Activated CD4-positive, alpha-beta T cell treated with anti-CD3 and anti-CD28 coated beads, Interleukin-2, amount 10 ng/mL, durations not matched to agents 7 days and 5 days (primary cell): ENCODE data around the gene VEPH1. TPM values are rescaled to one million over a fixed set of nuclear protein-coding genes. Genes with fewer than 3 reads are reported as not detected.

Experiments used
- CTCF ChIA-PET: fragments of 350-600 bp; sonication (Branson Sonifier 250); formaldehyde crosslinking; loops from one replicate; lab custom pipeline; 2021; ENCODE audit warnings: antibody characterized with exemption; lab: Charles Lee
- POLR2A ChIA-PET: fragments of 350-600 bp; sonication (Branson Sonifier 250); formaldehyde crosslinking; loops from one replicate; lab custom pipeline; 2021; ENCODE audit warnings: antibody characterized with exemption; lab: Charles Lee
- DNase-seq: peaks from one replicate; pipeline ENCODE4 v3.0.0-alpha.2; 2020
- H3K27ac Mint-ChIP-seq: one replicate; pipeline ENCODE4 v1.8.0; 2021; ENCODE audit warnings: mild to moderate bottlenecking, moderate library complexity, mixed read lengths
- H3K27me3 Mint-ChIP-seq: one replicate; pipeline ENCODE4 v1.8.0; 2021; ENCODE audit warnings: mixed read lengths
- H3K36me3 Mint-ChIP-seq: one replicate; pipeline ENCODE4 v1.8.0; 2021; ENCODE audit warnings: low read depth, mixed read lengths
- H3K4me1 Mint-ChIP-seq: one replicate; pipeline ENCODE4 v1.8.0; 2021; ENCODE audit warnings: mixed read lengths
- H3K4me3 Mint-ChIP-seq: one replicate; pipeline ENCODE4 v1.8.0; 2021; ENCODE audit warnings: mild to moderate bottlenecking, moderate library complexity, mixed read lengths
- H3K9me3 Mint-ChIP-seq: one replicate; pipeline ENCODE4 v1.8.0; 2021; ENCODE audit warnings: mixed read lengths
- total RNA-seq, 2 experiments: library from RNA; stranded (reverse); gene quantifications; one replicate each; pipeline ENCODE4 v1.2.3, GENCODE V29; 2021

Gene VEPH1
- total RNA-seq, 2 experiments from 2014 or later: not detected

DNA sequence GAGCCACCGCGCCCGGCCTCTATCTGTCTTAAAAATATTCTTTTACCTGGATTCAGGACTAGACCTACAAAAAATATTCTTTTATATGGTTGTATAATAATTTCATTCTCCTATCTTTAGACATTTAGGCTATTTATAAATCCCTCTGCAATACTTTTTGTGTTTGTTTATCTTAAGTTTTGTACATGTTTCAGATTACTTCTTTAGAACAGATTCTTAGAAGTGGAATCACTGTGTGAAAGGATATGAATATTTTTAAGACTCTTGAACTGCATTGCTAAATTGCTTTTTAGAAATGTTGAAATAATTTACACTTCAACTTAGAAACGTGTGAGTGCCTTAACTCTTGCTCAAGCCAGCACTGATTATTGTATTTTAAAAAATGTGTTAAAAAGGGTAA is 197.8 kb downstream of the VEPH1 start:
- CTCF ChIA-PET: no interaction called here
- H3K9me3 Mint-ChIP-seq: no peaks in the 10 kb centered on the region

DNA sequence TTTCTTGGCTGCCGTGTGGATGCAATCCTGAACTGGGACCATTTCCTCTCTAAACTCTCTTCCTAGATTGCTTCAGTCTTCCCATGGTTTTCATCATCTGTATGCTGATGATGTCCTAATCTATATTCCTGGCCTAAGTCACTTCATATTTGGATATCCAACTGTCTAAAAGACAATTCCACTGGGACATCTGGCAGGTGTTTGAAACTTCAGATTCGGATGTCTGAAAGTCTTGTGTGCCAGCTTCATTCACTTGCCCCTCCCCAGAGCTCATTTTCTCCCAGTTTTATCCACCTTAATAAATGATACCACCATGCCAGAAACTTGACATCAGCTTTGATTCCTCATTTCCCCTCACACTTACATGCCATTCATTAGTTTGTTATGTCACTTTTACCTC is 201.5 kb downstream of the VEPH1 start:
- Mint-ChIP-seq H3K4me1 (no peaks in the 10 kb centered on the region), H3K4me3 (no peak overlapping the region), H3K27me3 (no peaks in the 10 kb centered on the region), H3K27ac (no peak overlapping the region), H3K36me3 (no peaks in the 10 kb centered on the region), H3K9me3 (no peaks in the 10 kb centered on the region)
- POLR2A ChIA-PET: no interaction called here
- CTCF ChIA-PET: interaction anchor here (0.6 kb wide), 1 partner anchor 23 kb away, joined by 5 read pairs; no protein-coding TSS in a partner anchor
- no peak for DNase-seq

More for the DNA sequence above, 197.8 kb downstream of the VEPH1 start:
- DNase-seq: no peak
- Mint-ChIP-seq H3K27ac (no peak overlapping the region), H3K4me3 (no peak overlapping the region), H3K36me3 (no peaks in the 10 kb centered on the region), H3K27me3 (no peaks in the 10 kb centered on the region), H3K4me1 (no peaks in the 10 kb centered on the region)
- POLR2A ChIA-PET: no interaction called here

DNA sequence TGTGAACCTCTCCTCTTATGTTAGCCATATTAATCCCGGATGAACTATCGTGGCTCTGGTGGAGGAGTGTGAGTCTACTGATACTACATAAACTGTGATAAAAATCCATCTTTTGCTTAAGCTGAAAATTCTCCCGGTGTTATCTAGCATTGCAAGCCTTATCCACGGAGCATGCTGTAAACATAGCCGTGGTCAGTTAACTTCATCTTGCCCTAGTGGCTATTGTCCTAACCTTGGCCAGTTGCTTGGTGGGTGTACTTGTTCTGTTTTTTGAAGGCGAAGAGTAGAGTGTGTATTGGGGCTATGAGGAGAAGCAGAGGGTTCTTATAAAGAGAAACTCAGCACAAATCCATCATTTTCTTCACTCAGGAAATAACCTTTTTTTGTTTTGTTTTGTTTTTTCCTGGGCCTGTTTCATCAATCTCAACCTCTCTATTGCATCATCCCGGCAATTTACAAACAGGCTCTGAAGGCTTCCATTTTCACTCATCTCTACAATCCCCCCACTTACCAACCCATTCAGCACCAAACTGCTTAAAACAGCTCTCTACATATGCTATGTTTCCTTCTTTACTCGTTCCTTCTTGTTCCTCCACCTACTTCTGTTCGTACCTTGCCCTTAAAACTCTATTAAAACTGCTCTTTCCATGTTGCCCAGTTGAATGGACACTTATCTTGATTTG is 202.1 kb downstream of the VEPH1 start:
- POLR2A ChIA-PET: no interaction called here
- no peaks in the 10 kb centered on the region for H3K9me3 Mint-ChIP-seq
- no peaks in the 10 kb centered on the region for H3K4me1 Mint-ChIP-seq
- H3K27ac Mint-ChIP-seq: no peak overlapping the region
- no peak overlapping the region for H3K4me3 Mint-ChIP-seq
- DNase-seq: no peak
- CTCF ChIA-PET: interaction anchor here (0.6 kb wide), 1 partner anchor 24 kb away, joined by 5 read pairs; no protein-coding TSS in a partner anchor
- no peaks in the 10 kb centered on the region for H3K36me3 Mint-ChIP-seq
- no peaks in the 10 kb centered on the region for H3K27me3 Mint-ChIP-seq

DNA sequence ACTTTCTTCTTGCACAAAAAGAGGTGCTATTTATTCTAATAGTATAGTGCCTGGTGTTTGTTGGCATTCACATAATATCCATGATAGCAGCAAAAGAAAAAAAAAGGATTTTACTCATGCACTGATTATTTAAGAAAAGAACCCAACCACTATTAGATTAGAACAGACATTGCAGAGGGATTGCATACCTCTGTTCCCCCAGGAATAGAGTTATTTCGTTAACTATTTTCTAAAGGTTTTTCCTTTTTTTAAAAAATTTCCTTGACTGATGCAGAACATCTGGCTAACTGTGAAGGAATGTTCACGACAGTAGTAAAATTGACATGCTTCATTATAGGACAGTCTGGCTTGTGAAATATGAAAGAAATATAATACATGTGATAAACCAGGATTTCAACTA is 203.1 kb downstream of the VEPH1 start:
- no peaks in the 10 kb centered on the region for H3K4me1 Mint-ChIP-seq
- no peaks in the 10 kb centered on the region for H3K27me3 Mint-ChIP-seq
- DNase-seq: no peak
- H3K9me3 Mint-ChIP-seq: no peaks in the 10 kb centered on the region
- ChIA-PET CTCF (no interaction called here), POLR2A (no interaction called here)
- H3K4me3 Mint-ChIP-seq: no peak overlapping the region
- no peak overlapping the region for H3K27ac Mint-ChIP-seq
- no peaks in the 10 kb centered on the region for H3K36me3 Mint-ChIP-seq

DNA sequence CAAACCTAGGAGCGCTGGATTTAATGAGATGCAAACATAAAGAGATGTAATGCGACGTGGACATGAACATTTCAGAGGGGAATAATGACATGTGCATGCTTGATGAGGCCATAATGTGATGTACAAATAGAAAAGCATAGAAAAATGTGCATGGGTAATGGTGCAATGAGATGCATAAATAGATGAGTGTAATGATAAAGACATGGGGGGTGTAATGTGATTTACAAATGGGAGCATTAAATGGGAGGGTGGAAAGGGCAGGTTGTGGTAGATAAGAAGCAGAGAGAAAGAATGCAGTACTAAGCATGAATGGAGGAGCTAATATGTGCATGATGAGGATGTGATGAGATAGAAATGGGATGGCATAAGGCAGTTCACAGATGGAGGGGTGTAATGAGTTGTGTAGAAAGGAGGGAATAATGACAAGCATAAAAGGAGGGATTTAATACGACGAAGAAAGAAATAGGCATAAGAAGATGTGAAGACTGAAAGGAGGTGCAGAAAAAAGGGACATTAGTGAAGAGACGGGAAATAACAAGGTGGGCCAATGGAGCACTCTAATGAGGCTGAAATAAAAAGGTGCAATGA is 205.8 kb downstream of the VEPH1 start:
- Mint-ChIP-seq H3K9me3 (no peaks in the 10 kb centered on the region), H3K36me3 (no peaks in the 10 kb centered on the region), H3K27me3 (no peaks in the 10 kb centered on the region), H3K27ac (no peak overlapping the region), H3K4me3 (no peak overlapping the region), H3K4me1 (no peaks in the 10 kb centered on the region)
- POLR2A ChIA-PET: no interaction called here
- DNase-seq: no peak
- CTCF ChIA-PET: interaction anchor here (0.6 kb wide), 1 partner anchor 1202 kb away, joined by 3 read pairs; no protein-coding TSS in a partner anchor

DNA sequence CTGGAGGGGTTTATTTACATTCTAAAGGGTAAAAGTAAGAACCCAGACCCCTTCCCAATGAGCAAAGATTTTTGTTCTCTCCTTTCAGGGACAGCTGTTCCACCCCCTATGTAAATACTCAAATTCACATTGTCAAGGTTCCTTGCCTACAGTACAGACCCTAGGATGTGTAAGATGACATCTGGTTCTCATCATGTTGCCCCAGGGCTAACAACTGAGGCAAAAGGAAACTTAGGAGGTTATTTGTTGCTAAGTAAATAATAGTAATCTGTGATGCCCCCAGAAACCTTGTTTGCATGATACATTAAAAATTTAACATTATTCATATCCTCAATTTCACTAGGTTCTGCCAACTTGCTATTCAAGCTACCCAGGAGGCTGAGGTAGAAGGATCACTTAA is 208.3 kb downstream of the VEPH1 start:
- ChIA-PET CTCF (no interaction called here), POLR2A (no interaction called here)
- Mint-ChIP-seq H3K36me3 (no peaks in the 10 kb centered on the region), H3K9me3 (no peaks in the 10 kb centered on the region), H3K27ac (no peak overlapping the region), H3K27me3 (no peaks in the 10 kb centered on the region), H3K4me1 (no peaks in the 10 kb centered on the region), H3K4me3 (no peak overlapping the region)
- no peak for DNase-seq

DNA sequence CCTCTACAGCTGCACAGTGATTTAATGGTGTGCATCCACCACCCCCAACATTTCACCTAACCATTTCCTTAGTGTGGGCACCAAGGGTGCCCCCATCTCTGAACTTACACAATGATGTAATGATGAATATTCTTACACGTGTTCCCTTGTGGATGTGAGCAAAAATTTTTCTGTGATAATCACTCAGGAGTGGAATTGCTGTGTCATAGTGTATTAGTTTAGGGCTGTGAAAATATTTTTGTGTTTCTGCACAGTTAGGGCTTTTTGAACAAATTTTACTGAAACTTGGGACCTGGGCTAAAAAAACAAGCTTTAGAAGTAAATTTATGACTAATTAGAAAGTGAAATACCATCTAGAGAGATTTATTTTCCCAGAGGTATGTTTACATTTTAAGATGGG is 208.7 kb downstream of the VEPH1 start:
- Mint-ChIP-seq H3K4me1 (no peaks in the 10 kb centered on the region), H3K9me3 (no peaks in the 10 kb centered on the region), H3K4me3 (no peak overlapping the region), H3K27ac (no peak overlapping the region), H3K36me3 (no peaks in the 10 kb centered on the region), H3K27me3 (no peaks in the 10 kb centered on the region)
- POLR2A ChIA-PET: no interaction called here
- CTCF ChIA-PET: no interaction called here
- DNase-seq: no peak

DNA sequence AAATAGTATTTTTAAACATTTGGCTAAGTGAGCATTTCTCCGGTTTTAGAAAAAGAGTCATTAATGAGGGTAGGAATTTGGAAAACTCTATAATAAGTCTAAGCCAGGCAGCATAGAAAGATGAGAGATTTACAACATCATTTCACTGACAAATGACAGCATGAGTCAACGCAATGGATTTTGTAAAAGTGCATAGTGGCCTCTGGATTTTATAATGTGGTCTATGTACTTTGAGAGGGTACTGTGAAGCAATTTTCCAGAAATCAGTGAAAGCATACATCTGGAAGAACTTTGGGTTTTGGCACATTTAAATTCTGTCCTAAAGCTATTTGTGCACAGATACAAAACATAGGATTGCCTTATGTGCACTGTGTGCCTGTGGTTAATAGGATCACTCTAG is 212.4 kb downstream of the VEPH1 start:
- H3K27ac Mint-ChIP-seq: no peak overlapping the region
- no peaks in the 10 kb centered on the region for H3K4me1 Mint-ChIP-seq
- no peaks in the 10 kb centered on the region for H3K9me3 Mint-ChIP-seq
- ChIA-PET CTCF (no interaction called here), POLR2A (interaction anchor here (0.6 kb wide), 1 partner anchor 54 kb away, joined by 4 read pairs; no protein-coding TSS in a partner anchor)
- DNase-seq: no peak
- no peaks in the 10 kb centered on the region for H3K27me3 Mint-ChIP-seq
- no peak overlapping the region for H3K4me3 Mint-ChIP-seq
- no peaks in the 10 kb centered on the region for H3K36me3 Mint-ChIP-seq

DNA sequence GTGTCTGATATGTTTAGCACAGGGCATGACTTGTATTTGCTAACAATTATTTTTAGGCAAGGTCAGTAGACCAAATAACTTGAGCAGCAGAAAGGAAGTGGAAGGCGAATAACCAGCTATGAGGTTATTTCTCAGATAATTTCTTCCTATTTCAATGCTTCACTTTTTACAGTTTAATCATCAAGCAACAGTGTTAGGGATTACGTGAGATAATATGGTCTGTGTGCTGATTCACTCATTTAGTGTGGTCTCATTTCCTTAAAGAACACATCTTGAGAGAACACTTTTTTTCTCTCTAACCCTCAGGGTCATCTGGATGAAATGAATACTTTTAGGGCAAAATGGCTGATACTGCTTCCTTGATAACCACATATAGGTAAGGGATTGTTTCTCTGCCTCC is 217.2 kb downstream of the VEPH1 start:
- ChIA-PET CTCF (no interaction called here), POLR2A (no interaction called here)
- Mint-ChIP-seq H3K36me3 (no peaks in the 10 kb centered on the region), H3K4me3 (no peak overlapping the region), H3K27me3 (no peaks in the 10 kb centered on the region), H3K4me1 (no peaks in the 10 kb centered on the region), H3K9me3 (no peaks in the 10 kb centered on the region), H3K27ac (no peak overlapping the region)
- DNase-seq: no peak

DNA sequence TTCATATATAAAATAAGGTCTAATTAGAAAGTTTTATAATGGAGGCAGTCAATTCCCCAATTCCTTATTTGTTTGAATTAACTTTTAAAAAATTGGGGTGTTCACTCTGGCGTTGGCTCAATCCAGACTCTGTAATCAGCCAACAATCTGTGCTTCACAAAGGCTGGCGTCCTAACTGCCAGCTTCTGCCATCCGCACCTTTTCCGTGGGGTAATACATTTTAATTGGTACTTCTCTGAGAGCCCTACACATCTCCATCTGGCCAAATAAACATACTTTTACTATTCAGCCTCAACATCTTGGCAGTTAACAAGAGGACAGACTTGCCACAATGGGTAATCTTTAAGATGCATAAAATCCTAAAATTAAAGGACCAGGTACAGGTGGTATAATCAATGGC is 218.1 kb downstream of the VEPH1 start:
- DNase-seq: no peak
- no peak overlapping the region for H3K4me3 Mint-ChIP-seq
- H3K36me3 Mint-ChIP-seq: no peaks in the 10 kb centered on the region
- H3K4me1 Mint-ChIP-seq: no peaks in the 10 kb centered on the region
- CTCF ChIA-PET: no interaction called here
- no peak overlapping the region for H3K27ac Mint-ChIP-seq
- POLR2A ChIA-PET: no interaction called here
- H3K27me3 Mint-ChIP-seq: no peaks in the 10 kb centered on the region
- no peaks in the 10 kb centered on the region for H3K9me3 Mint-ChIP-seq

DNA sequence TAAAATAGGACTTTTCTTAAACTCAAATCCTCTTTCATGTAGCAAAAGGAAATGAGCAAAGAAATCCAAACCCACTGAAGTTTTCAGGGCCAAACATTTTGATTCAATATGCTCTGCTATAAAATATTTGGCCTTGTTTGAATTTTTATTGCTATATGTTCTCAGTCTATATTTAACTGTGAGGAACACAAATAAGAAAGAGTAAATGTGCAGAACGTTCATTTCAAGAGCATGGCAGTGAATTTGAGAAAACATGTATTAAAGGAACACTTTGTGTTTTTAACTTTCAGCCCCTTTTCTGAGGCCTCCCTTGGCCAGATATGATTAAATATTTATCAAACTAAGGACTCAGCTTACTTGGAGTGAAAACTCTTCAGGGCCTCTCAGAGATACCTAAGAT is 218.5 kb downstream of the VEPH1 start:
- Mint-ChIP-seq H3K9me3 (no peaks in the 10 kb centered on the region), H3K4me3 (no peak overlapping the region), H3K27ac (no peak overlapping the region), H3K4me1 (no peaks in the 10 kb centered on the region), H3K27me3 (no peaks in the 10 kb centered on the region), H3K36me3 (no peaks in the 10 kb centered on the region)
- no peak for DNase-seq
- ChIA-PET POLR2A (no interaction called here), CTCF (no interaction called here)

DNA sequence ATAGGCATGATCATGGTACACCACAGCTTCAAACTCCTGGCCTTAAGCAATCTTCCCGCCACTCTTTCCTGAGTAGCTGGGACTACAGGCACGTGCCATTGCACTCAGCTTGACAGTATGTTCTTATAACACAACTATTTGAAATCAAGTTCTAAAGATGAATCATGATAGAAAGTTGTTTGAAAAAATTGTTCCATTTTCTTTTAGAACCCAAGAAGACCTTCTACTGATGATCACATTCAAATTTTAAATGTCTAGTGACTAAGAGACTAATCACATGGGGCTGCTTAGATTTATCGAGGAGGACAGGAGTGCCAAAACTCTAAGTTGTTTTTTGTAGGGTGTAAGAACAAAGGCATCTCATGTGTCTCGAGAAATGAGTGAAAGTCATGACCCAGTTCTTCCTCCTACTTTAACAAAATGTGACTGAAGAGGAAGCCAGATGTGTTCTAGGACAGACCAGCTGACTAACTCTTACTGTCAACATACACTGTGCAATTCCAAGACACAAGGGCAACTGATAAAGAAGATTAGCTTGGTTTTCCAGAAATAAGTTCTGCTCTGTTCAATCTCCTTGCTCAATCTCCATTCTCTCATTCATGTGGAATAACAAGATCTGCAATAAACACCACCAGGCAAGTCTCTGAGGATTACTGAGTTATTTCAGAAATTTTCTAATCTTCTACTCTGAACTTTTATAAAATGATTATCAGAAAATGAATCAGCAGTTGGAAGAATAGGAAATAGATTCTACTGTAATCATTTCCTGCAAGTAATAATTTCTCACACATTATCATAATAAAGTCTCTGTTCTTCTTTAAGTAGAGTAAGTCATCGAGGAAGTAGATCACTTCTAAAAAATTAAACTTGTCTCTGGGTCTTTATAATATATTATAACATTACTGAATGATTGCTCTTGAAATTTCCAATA is 220.7 kb downstream of the VEPH1 start:
- no peaks in the 10 kb centered on the region for H3K27me3 Mint-ChIP-seq
- no peaks in the 10 kb centered on the region for H3K4me1 Mint-ChIP-seq
- ChIA-PET POLR2A (no interaction called here), CTCF (no interaction called here)
- no peak for DNase-seq
- H3K9me3 Mint-ChIP-seq: no peaks in the 10 kb centered on the region
- H3K36me3 Mint-ChIP-seq: no peaks in the 10 kb centered on the region
- H3K27ac Mint-ChIP-seq: no peak overlapping the region
- no peak overlapping the region for H3K4me3 Mint-ChIP-seq

DNA sequence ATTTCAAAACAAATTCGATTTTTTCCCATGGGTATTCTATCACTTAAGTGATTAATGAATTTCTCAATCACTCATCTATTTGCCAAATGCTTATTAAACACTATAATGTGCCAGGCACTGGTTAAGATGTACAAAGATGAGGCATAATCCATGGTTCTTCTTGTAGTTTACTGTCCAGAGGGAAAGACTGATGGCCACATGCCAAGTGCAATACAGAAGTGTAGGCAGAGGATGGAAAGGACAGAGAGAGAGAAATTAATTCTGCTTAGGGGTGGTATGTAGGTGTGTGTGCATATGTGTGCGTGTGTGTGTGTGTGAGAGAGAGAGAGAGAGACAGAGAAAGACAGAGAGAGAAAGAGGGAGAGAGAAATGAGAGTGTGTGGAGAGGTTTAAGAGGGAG is 222.4 kb downstream of the VEPH1 start:
- Mint-ChIP-seq H3K4me3 (no peak overlapping the region), H3K4me1 (no peaks in the 10 kb centered on the region), H3K27ac (no peak overlapping the region), H3K9me3 (no peaks in the 10 kb centered on the region), H3K36me3 (no peaks in the 10 kb centered on the region), H3K27me3 (no peaks in the 10 kb centered on the region)
- no peak for DNase-seq
- ChIA-PET POLR2A (no interaction called here), CTCF (no interaction called here)
